Measurements from ENCODE around the gene MSL1. TPM values are rescaled to one million over a fixed set of nuclear protein-coding genes. Genes with fewer than 3 reads are reported as not detected.

The MSL1 gene
- total and polyA plus RNA-seq, 2 of the 13 experiments (the other 11 are each of a cell fraction or from before 2014, with no cell fraction given): 63.8 to 88.5 TPM

GRCh38 chr17:40072735-40073346 is 48.9 kb upstream of the MSL1 start (continued):
- TF ChIP-seq HIC2 (CRISPR knock-in tag; IDR thresholded peaks at IDR 0.05; ENCODE audit: low read depth): peak; percentile 94
- TF ChIP-seq TFDP1 (CRISPR knock-in tag; IDR thresholded peaks at IDR 0.05; ENCODE audit: borderline replicate concordance): peak; percentile 43; the same call in 1 of the 2 replicates
- TF ChIP-seq, protein P1, sequence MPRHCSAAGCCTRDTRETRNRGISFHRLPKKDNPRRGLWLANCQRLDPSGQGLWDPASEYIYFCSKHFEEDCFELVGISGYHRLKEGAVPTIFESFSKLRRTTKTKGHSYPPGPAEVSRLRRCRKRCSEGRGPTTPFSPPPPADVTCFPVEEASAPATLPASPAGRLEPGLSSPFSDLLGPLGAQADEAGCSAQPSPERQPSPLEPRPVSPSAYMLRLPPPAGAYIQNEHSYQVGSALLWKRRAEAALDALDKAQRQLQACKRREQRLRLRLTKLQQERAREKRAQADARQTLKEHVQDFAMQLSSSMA (CRISPR knock-in tag; IDR thresholded peaks at IDR 0.05): no peak
- no peak for TF ChIP-seq ZNF616 (CRISPR knock-in tag; IDR thresholded peaks at IDR 0.05; ENCODE audit: low read depth)
- TF ChIP-seq ASH2L (IDR thresholded peaks at IDR 0.05; ENCODE audit: insufficient read length, low read depth, low read length): no peak
- no peak for TF ChIP-seq SATB2 (CRISPR knock-in tag; IDR thresholded peaks at IDR 0.05)
- no peak for TF ChIP-seq STAG1 (CRISPR knock-in tag; IDR thresholded peaks at IDR 0.05)
- TF ChIP-seq ZNF724P (CRISPR knock-in tag; IDR thresholded peaks at IDR 0.05; ENCODE audit: borderline replicate concordance): no peak
- no peak; the same call in 1 of the 2 replicates for TF ChIP-seq ZFP36L1 (CRISPR knock-in tag; IDR thresholded peaks at IDR 0.05)
- TF ChIP-seq, protein P2, sequence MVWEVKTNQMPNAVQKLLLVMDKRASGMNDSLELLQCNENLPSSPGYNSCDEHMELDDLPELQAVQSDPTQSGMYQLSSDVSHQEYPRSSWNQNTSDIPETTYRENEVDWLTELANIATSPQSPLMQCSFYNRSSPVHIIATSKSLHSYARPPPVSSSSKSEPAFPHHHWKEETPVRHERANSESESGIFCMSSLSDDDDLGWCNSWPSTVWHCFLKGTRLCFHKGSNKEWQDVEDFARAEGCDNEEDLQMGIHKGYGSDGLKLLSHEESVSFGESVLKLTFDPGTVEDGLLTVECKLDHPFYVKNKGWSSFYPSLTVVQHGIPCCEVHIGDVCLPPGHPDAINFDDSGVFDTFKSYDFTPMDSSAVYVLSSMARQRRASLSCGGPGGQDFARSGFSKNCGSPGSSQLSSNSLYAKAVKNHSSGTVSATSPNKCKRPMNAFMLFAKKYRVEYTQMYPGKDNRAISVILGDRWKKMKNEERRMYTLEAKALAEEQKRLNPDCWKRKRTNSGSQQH (CRISPR knock-in tag; IDR thresholded peaks at IDR 0.05; ENCODE audit: low read depth): no peak
- no peak for TF ChIP-seq FOXJ3 (CRISPR knock-in tag; IDR thresholded peaks at IDR 0.05; ENCODE audit: borderline replicate concordance)
- TF ChIP-seq POLR2AphosphoS2 (IDR thresholded peaks at IDR 0.05; ENCODE audit: low read depth, low read length): no peak
- TF ChIP-seq, protein P3, sequence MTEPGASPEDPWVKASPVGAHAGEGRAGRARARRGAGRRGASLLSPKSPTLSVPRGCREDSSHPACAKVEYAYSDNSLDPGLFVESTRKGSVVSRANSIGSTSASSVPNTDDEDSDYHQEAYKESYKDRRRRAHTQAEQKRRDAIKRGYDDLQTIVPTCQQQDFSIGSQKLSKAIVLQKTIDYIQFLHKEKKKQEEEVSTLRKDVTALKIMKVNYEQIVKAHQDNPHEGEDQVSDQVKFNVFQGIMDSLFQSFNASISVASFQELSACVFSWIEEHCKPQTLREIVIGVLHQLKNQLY (CRISPR knock-in tag; IDR thresholded peaks at IDR 0.05): peak; percentile 61; the same call in 1 of the 2 replicates
- no peak for TF ChIP-seq IKZF5 (CRISPR knock-in tag; IDR thresholded peaks at IDR 0.05)
- no peak for TF ChIP-seq ZFP90 (CRISPR knock-in tag; IDR thresholded peaks at IDR 0.05; ENCODE audit: borderline replicate concordance)
- TF ChIP-seq MYNN (CRISPR knock-in tag; IDR thresholded peaks at IDR 0.05; ENCODE audit: low read depth): no peak
- no peak for TF ChIP-seq ZNF619 (CRISPR knock-in tag; IDR thresholded peaks at IDR 0.05)
- no peak for TF ChIP-seq SOX6 (IDR thresholded peaks at IDR 0.05)
- TF ChIP-seq SOX6 (CRISPR knock-in tag; IDR thresholded peaks at IDR 0.05): no peak; the same call in 1 of the 2 replicates
- TF ChIP-seq, protein P4, sequence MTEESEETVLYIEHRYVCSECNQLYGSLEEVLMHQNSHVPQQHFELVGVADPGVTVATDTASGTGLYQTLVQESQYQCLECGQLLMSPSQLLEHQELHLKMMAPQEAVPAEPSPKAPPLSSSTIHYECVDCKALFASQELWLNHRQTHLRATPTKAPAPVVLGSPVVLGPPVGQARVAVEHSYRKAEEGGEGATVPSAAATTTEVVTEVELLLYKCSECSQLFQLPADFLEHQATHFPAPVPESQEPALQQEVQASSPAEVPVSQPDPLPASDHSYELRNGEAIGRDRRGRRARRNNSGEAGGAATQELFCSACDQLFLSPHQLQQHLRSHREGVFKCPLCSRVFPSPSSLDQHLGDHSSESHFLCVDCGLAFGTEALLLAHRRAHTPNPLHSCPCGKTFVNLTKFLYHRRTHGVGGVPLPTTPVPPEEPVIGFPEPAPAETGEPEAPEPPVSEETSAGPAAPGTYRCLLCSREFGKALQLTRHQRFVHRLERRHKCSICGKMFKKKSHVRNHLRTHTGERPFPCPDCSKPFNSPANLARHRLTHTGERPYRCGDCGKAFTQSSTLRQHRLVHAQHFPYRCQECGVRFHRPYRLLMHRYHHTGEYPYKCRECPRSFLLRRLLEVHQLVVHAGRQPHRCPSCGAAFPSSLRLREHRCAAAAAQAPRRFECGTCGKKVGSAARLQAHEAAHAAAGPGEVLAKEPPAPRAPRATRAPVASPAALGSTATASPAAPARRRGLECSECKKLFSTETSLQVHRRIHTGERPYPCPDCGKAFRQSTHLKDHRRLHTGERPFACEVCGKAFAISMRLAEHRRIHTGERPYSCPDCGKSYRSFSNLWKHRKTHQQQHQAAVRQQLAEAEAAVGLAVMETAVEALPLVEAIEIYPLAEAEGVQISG (CRISPR knock-in tag; IDR thresholded peaks at IDR 0.05): no peak
